Measurements from ENCODE around the gene VWA3A.
"Not testable (repeated sequence)": the region's sequence is repeated elsewhere in the genome, so short reads cannot be mapped to it uniquely, and the experiment has no call there.

VWA3A gene

DNA sequence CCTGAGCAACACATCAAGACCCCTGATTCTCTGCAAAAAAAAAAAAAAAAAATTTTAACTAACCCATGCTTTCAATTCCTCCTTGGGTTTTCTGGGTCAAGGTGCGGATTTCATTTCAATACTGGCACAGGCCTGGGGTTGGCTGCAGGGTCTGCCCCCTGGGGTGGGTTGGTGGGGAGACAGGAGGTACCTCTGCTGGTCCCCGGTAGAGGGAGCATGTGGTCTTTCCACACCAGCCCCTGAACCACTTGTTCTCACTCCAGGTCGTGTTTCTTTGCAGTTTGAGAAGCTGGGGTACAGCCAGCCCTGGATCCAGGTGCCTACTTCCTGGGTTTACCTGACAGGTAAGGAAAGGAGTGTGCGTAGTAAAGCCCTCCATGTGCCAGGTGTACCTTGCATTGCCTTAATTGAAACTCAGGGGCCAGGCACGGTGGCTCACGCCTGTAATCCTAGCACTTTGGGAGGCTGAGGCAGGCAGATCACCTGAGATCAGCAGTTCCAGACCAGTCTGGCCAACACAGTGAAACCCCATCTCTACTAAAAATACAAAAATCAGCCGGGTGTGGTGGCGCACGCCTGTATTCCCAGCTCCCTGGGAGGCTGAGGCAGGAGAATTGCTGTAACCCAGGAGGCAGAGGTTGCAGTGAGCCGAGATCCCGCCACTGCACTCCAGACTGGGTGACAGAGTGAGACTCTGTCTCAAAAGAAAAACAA, 91.7 kb downstream of the VWA3A start:
- DNase-seq, result peak; percentile 1

DNA sequence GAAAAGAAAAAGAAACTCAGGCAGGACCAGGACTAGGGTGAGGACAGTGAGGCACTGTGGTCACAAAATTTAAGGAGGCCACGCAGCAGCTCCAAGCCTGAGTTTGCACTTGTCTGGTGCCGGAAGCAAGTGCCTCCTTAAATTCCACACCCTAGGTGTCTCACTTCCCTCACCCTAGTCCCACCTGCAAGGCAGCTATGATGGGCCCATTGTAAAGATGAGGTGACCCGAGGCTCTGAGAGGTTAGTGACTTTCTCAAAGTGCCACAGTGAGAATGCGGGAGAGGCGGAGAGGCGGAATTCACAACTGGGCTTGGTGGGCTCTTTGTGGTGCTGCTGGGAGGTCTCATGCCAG, 92.3 kb downstream of the VWA3A start:
- DNase-seq, result no peak

DNA sequence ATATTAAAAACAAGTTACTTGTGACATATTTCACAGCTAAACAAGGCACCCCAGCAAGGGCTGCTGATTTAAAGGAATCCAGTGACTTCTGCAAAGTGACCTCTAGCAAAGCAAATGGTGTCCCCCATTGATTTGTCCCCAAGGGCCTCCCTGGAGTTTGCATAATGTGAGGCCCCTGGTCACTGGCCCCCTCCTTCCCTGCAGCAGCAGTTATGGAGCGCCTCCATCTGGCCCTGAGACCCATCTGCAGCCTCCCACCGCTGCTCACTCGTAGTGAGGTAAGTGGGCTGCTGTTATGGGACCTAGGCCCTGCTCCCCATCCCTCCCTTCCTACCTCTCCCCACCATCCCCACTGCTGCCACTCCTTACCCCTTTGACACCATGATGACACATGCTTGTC, 94.2 kb downstream of the VWA3A start:
- DNase-seq, result no peak

DNA sequence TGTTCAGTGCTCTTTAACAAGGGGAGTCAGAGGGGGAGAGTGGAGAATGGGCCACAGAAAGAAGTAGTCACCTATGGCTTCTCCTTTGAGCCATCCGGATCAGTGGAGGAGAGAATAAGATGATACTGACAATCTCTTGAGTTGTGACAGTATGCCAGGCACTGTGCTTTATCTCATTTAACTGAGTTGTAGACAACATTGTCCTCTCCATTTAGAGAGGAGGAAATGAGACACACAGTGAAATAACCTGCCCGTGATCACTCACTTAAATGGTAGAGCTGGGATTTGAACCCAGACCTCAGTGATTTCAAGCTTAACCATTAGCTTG, 95.9 kb downstream of the VWA3A start:
- DNase-seq, result no peak

DNA sequence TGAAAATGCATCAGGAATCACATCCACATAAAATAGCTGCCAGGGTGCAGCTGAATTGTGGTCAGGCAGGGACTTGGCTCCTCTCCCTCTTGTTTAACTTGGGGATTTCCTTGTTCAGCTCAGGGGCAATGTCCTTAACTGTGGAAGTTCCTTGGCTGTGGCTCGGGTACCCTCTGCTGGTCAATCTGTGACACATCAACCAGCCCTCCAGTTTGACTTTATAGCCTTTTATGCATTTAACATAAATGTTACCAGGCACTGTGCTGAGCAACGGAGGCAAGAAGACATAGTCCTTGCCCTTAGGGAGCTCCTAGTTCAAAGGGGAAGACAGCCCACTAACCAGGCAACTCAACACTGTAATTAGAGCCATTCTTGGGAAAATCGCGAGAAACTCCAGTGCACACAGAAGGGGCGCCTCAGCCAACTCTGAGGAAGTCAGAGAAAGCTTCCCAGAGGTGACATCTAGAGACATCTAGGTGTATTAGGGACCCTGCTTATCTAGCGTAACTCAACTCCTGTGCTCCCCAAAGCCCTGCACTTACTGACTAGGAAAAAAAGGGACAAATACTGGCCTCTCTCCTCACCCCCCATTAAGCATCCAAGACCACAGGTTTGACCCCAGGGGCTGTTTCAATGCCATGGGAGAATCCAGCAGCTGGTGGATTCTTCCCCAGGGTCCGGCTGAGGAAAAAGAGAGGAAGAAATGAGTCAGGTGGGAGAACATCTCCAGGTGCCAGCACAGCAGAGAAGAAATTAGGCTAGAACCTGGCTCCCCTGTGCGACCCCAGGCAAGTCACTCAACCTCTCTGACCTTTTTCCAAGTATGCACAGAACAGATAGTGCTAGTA, 96.5 kb downstream of the VWA3A start:
- DNase-seq, result peak; percentile 47

DNA sequence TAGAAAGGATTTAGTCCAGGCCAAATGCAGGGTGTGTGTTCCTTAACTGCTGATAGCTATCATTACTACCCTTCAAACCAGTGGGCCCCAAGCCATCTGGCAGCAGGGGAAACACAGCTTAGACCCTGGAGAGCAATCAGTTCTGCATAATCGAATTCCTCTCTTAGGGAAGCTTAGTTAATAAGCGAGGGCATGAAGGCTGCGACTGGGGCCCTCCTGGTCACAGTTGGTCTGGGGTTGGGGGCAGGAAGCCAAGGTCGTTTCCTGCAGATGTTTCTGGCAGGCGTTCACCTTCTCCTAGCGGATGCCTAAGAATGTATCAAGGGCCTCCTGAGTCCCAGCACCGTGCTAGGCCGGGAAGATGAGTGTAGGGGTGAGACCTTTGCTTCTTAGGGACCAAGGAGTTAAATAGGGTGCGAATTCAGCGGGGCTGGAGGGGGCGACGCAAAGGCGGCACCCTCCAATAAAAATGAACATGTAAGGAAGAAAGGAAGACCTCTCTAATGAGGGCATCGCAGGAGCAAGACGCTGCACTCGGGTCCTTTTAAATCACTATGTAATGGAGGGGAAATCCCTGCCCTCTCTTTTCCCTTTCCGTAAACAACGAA, 97.2 kb downstream of the VWA3A start:
- no peak for DNase-seq

DNA sequence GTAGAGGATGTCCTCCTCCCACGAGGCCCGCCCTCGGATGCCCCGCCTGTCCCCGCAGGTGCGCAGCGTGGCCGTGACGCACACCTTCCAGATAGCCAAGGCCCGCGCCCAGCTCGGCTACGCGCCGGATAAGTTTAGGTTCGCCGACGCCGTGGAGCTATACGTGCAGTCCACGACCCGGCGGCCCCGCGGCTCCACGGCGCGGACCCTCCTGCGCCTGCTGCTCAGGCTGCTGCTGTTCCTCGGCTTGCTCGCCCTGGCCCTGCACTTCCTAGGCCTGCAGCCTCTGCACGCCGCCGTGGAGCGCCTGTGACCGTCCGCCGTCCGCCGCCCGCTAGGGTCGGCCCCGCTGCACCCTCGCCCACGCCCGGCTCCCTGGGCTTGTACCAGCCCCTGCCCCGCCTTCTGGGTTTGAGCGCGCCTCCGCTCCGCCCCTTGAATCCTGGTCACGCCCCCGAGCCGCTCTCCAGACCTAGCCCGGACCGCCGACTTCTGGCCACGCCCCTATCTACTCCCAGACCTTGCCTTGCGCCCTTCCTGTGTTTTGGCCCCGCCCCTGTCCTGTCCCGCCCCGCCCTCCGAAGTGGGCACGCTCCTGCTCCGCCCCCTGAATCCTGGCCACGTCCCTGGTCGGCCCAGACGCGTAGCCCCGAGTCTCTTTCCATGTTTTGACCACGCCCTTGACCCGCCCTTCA, 97.9 kb downstream of the VWA3A start:
- DNase-seq, result peak; percentile 87

DNA sequence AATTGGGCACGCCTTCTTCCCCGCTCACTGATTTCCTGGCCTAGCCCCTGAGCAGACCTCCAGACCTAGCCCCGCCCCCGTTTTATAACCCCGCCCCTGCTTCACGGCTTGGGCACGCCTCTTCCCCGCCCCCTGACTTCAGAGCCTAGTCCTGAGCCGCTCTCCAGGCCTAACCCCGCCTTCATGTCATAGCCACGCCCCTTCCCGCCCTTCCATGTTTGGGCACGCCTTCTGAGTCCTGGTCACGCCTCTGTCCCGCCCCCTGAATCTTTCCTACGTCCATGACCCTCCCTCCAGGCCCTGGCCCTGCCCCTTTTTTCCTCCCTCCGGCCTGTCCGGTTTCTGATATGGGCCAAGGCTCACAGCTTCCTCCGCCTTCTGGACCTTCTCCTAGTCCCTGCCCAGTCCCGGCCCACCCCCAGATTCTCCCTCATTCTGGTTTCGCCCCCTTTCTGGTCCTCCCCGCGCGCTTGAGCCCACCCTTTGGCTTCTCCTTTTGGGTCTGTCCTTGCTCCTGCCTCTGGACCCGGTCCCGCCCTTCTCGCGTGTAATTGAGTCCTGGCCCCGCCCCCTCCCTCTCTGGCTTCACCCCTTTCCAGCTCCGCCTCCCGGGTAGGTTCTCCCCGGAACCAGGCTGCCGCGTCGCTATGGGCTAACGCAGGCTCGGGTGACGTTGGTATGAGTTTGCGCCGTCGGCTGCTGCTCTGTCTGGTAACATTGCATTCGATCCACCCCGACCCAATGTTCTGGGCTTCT, 98.6 kb downstream of the VWA3A start:
- peak; percentile 99 for DNase-seq

DNA sequence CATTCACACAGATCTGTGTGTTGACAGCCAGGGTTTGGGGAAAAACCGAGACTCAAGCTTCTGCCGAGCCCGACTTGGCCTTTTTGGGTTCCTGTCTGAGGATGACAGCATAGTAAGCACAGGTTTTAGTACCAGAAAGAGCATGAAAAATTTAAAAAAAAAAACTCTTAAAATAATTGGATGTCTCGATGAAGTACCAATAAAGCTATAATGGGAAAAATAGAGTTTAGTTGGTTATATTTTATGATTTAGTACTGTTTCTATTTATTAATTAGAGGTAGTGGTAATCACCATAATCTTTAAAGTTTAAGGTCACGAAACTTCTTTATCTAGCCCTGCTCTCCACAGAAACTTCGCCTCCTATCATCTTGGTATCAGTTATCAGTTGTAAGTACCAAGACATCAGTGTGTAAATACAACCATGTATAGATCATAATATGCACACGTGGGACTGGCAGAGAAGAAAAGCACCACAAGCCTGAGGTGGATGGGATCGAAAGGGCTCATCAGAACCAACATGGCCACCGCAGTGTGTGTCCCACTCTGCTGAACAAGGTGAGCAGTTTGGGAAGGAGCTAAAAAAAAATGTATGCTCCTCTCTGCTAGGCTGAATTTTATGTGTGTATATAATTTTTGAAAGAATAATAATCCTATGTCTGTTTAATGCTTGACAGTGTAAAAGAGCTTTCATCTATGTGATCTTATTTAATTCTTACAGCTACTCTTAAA, 99.4 kb downstream of the VWA3A start:
- peak; percentile 15 for DNase-seq

DNA sequence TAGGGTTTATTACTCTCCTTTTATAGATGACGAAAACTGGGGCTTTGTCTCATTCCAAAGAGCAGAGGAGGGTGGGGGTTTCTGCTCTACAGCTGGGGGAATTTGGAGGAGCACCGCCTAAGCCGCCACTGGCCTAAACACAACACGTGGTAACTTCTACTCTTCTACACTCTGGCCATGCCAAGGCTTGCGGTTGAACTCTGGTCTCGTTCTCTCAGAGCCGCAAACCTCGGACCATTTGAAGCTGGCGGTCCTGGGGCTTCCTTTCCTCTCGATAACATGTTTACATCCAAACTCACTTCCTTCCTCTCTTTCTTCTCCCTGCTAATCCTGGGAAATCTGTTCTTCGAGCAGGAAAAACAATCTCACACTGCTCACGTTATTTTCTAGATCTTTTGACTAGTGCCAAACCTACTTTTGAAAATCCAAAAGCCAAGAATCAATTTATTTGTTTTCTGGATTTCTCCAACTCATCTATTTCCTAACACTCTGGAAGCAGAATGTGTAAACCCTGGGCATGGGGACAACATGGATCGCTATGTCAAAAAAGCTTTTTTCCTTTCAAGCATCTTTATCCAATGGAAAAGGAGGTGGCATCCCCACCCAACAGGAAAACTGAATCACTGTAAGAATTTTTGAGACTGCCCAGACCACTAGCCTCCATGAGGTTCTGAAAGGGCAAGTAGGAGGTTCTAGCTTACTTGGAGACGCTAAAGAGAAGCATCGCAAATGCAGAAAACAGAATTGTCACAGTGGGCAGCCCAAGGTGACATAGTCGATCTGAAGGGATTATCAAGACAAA, 100.1 kb downstream of the VWA3A start:
- DNase-seq, result peak; percentile 73

DNA sequence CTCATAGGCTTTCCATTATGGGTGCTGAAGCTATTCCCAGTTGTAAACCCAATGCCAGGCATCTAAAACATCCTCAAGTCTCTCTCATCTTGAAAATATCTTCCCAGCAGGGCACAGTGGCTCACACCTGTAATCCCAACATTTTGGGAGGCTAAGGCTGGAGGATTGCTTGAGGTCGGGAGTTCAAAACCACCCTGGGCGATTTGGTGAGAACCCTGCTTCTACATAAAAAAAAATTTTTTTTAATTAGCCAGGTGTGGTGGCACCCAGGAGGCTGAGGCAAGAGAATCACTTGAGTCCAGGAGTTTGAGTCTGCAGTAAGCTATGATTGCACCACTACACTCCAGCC, 100.7 kb downstream of the VWA3A start:
- no peak for DNase-seq

DNA sequence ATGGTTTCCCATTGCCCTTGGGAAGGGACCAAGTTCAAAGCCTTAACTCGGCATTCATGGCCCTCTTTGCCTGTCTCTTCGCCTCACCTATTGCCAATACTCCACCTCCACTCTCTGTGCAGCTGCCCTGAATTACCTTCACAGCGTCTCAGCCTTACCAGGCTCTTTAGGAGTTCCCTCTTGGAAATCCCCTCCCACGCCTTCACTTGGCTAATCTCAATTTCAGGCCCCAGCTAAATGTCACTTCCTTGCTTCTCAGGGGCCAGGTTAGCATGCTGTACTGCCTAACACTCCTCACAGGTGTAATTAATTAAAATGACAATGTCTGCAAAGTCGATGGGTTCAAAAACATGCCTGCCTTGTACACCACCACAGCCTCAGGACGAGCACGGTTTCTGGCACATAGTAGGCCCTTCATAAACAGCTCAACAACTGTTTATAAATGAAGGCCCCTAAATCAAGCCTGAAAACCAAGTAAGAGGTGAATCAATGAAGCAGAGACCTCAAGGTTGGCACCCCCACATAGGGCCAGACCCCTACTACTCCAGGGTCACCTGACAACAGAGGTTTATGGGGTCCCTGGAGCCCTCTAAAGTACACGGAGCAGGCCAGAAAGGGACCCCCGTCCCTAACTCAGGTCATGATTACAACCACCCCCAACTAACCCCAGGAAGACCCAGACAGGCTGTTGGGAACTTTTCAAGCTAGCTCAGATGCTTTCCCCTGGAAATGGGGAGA, 102.5 kb downstream of the VWA3A start:
- peak; percentile 17 for DNase-seq

DNA sequence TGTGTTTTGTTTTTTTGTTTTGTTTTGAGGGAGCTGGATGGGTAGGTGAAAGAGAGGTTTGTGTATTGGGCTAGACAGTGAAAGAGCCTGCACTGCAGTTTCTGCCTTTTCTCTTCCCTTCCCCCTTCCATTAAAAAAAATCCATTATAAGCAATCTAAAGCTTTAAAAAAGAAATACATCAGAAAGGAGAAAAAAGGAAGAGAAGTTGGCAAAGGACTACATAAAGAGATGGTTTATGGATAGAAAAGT, 103.0 kb downstream of the VWA3A start:
- no peak for DNase-seq

DNA sequence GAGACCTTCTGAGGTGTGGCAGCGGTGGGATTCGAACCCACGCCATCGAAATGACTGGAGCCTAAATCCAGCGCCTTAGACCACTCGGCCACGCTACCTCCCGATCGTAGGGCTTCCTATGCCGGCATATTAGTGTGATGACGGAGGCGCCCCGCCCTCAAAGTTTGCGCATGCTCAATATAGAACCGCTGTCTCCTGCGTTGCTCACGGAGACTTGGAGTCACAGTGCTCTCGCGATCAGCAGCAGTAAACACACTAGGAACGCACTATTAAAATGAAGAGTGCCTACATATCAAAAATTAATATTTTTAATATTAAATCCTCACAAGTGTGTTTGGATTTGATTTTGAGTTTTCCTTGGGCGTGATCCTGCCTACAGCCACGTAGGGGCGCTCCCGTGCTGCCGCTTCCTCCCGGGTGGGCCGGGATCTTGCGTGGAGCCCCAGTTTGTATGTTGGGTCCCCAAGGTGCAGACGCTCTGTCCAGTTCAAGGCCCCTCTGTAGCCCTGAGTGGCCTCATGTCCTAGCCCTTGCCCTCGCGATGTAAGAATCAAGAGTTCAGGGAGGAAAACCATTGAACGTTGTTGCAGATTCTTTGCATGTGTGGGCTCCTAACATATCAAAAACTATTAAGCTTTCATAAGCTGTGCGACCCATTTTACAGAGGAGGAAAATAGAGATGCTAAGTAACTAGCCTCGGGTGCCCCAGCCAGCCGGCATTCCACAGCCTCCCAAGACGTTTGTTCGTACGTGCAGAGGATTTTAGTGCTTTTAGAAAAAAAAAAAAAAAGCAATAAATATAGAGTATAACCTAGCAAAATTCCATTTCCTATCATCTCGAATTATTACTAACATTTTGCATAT, 103.6 kb downstream of the VWA3A start:
- peak; percentile 86 for DNase-seq

DNA sequence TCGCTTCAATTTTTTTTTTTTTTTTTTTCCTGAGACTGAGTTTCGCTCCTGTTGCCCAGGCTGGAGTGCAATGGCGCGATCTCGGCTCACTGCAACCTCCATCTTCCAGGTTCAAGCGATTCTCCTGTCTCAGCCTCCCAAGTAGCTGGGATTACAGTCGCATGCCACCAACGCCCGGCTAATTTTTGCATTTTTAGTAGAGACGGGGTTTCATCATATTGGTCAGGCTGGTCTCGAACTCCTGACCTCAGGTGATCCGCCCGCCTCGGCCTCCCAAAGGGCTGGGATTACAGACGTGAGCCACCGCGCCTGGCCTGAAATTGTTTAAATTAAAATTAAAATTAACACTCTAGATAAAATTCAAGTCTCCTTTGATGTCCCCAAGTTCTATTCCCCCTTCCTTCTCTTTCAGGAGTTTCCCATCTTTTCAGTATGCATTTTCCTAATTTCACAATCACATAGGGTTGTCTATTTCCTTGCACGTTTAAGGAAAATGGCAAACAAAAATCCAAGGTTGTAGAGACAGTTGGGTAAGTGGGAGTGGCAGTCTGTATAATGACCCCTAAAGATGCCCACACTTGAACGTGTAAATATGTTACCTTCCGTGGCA, 104.3 kb downstream of the VWA3A start:
- not testable (repeated sequence) for DNase-seq

DNA sequence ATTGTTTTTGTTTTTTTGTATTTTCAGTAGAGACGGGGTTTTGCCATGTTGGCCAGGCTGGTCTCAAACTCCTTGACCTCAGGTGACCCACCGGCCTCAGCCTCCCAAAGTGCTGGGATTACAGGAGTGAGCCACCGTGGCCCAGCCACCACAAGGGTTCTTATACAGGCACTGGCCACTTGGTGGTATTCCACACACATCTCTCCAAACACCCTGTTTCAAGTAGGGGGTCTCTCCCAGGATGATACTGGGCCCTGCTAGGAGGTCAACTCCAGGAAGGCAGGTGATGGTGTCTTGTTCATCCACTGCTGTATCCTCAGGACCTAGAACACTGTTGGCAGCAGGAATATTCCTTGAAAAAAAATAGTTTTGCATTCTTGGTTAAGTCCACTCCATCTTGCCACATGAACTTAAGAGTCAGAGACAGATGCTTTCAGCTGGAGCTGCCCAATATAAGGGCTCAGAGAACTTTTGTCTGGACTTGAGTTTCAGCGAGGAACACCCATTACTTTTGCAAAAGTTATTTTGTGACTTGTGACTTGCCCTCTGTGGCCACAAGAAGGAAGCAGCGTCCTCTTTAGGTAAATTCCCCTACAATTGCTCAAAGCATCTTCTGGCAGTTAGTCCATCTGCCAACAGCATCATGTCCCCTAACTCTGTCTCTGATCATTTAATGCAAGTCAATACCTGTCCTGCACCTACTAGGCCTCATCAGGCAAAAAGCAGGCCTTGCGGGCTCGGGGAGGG, 106.4 kb downstream of the VWA3A start:
- DNase-seq, result no peak

DNA sequence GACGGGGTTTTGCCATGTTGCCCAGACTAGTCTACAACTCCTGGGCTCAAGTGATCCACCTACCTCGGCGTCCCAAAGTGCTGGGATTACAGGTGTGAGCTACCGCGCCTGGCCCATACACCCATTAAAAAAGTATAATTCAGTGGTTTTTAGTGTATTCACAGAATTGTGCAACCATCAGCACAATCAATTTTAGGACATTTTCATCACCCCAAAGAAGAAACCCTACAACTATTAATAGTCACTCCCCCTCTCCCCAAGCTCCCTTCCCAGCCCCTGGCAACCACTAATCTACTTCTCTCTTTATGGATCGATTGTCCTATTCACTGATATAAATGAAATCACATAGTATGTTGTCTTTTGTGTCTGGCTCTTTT, 109.9 kb downstream of the VWA3A start:
- no peak for DNase-seq

DNA sequence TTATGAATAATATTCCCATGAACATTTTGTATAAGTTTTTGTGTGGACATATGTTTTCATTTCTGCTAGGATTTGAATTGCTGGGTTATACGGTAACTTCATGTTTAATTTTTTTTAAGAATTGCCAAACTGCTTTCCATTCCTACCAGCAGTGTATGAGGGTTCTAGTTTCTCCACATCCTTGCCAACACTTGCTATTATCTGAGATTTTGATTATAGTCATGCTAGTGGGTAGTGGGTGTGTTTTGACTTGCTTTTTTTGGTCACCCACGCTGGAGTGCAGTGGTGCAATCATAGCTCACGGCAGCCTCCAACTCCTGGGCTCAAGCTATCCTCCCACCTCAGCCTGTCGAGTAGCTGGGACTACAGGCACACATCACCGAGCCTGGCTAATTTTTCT, 110.8 kb downstream of the VWA3A start:
- DNase-seq, result no peak

Data from effector CD8-positive, alpha-beta T cell (primary cell).